GM12872 (cell line): ENCODE results near the gene OR13J1.
A peak's percentile ranks its signal among the peaks of the same experiment; 100 is the strongest.

ENCODE experiments used
- CTCF ChIP-seq: IDR thresholded peaks from 3 replicates; pipeline ENCODE4 v1.5.1; 2011; ENCODE audit warnings: low read depth, mild to moderate bottlenecking, low read length, moderate library complexity; ENCODE audit not compliant: insufficient read depth

OR13J1 gene

GRCh38 chr9:35859990-35860339 is 10.2 kb downstream of the OR13J1 start:
- no peak for TF ChIP-seq CTCF

GRCh38 chr9:35859310-35859989 is 10.8 kb downstream of the OR13J1 start:
- peak; percentile 33; the same call in 2 of the 3 replicates for TF ChIP-seq CTCF

GRCh38 chr9:35858458-35858857 is 11.7 kb downstream of the OR13J1 start:
- no peak for TF ChIP-seq CTCF

- no peak for TF ChIP-seq CTCF
Measured at GRCh38 chr9:35856882-35857281, 13.3 kb downstream of the OR13J1 start.

- TF ChIP-seq CTCF = no peak
Measured at GRCh38 chr9:35856206-35856605, 14.0 kb downstream of the OR13J1 start.

- no peak for TF ChIP-seq CTCF
Measured at GRCh38 chr9:35854091-35854762, 16.0 kb downstream of the OR13J1 start.

- TF ChIP-seq CTCF = no peak
Measured at GRCh38 chr9:35852876-35853865, 17.0 kb downstream of the OR13J1 start.
